ENCODE data around the gene ZNF571. TPM values are rescaled to one million over a fixed set of nuclear protein-coding genes. Genes with fewer than 3 reads are reported as not detected.

Gene ZNF571
- total and polyA plus RNA-seq, 10 of the 15 experiments (the other 5 are each of a cell fraction or from before 2014, with no cell fraction given), result 0.27 to 1.5 (median 0.45) TPM

DNA sequence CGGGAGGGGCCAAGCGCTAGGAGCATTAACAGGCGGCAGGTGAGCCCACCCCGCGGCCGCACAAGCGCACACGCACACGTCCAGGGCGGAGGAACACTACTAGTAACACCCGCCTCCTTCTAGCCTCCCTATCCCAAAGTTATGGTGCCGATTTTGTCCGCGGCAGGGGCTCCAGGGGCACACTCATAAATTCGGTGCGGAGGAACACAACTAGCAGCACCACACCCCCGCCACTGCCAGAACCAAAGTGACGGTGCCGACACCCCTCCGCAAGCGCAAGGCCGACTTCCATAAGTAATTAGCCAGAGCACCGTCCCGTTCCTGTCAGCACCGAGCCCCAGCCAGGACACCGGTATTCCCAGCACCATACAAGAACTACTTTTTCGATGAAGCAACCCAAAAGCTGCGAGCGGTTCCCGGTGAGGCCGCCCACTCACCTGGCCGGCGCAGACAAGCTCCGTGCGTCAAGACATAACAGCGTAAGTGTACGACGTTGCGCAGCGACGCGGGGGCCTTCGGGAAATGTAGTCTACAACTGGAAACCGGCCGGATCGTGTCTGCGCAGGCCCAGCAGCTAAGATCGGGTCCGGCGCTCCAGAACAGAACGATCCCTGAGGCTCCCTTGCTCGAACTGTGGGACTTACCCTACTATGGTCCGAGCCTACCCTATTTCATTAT, at the start of gene ZNF571, which contains the start of gene ZNF540 (continued):
- no peak for TF ChIP-seq MXI1 (IDR thresholded peaks at IDR 0.05; ENCODE audit: low read depth, low read length)
- TF ChIP-seq, protein P1, sequence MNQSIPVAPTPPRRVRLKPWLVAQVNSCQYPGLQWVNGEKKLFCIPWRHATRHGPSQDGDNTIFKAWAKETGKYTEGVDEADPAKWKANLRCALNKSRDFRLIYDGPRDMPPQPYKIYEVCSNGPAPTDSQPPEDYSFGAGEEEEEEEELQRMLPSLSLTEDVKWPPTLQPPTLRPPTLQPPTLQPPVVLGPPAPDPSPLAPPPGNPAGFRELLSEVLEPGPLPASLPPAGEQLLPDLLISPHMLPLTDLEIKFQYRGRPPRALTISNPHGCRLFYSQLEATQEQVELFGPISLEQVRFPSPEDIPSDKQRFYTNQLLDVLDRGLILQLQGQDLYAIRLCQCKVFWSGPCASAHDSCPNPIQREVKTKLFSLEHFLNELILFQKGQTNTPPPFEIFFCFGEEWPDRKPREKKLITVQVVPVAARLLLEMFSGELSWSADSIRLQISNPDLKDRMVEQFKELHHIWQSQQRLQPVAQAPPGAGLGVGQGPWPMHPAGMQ (IDR thresholded peaks at IDR 0.05; ENCODE audit: borderline replicate concordance), result no peak
- no peak for TF ChIP-seq PAX5 (IDR thresholded peaks at IDR 0.05; ENCODE audit: borderline replicate concordance, low read depth, low read length)
- no peak; the same call in 1 of the 2 replicates for TF ChIP-seq RFX5 (IDR thresholded peaks at IDR 0.05; ENCODE audit: low read depth, low read length)
- no peak for TF ChIP-seq FOS (IDR thresholded peaks at IDR 0.05; ENCODE audit: borderline replicate concordance, extremely low read depth, insufficient read length)
- TF ChIP-seq HDAC2 (IDR thresholded peaks at IDR 0.05), result no peak
- TF ChIP-seq MYC (IDR thresholded peaks at IDR 0.05; ENCODE audit: insufficient read depth, insufficient read length, insufficient replicate concordance, low read length, severe bottlenecking), result peak; percentile 78
- peak; percentile 47; the same call in 1 of the 2 replicates for TF ChIP-seq POLR2A (IDR thresholded peaks at IDR 0.05; ENCODE audit: low read depth, low read length)
- TF ChIP-seq NFIC (IDR thresholded peaks at IDR 0.05; ENCODE audit: low read depth, low read length), result no peak
- TF ChIP-seq ZNF24 (IDR thresholded peaks at IDR 0.05), result no peak
- peak; percentile 94 for TF ChIP-seq CREB1 (IDR thresholded peaks at IDR 0.05; ENCODE audit: low read depth)
- peak; percentile 58 for TF ChIP-seq NR2C1 (IDR thresholded peaks at IDR 0.05)
- TF ChIP-seq YBX1 (IDR thresholded peaks at IDR 0.05), result no peak
- TF ChIP-seq, protein P2, sequence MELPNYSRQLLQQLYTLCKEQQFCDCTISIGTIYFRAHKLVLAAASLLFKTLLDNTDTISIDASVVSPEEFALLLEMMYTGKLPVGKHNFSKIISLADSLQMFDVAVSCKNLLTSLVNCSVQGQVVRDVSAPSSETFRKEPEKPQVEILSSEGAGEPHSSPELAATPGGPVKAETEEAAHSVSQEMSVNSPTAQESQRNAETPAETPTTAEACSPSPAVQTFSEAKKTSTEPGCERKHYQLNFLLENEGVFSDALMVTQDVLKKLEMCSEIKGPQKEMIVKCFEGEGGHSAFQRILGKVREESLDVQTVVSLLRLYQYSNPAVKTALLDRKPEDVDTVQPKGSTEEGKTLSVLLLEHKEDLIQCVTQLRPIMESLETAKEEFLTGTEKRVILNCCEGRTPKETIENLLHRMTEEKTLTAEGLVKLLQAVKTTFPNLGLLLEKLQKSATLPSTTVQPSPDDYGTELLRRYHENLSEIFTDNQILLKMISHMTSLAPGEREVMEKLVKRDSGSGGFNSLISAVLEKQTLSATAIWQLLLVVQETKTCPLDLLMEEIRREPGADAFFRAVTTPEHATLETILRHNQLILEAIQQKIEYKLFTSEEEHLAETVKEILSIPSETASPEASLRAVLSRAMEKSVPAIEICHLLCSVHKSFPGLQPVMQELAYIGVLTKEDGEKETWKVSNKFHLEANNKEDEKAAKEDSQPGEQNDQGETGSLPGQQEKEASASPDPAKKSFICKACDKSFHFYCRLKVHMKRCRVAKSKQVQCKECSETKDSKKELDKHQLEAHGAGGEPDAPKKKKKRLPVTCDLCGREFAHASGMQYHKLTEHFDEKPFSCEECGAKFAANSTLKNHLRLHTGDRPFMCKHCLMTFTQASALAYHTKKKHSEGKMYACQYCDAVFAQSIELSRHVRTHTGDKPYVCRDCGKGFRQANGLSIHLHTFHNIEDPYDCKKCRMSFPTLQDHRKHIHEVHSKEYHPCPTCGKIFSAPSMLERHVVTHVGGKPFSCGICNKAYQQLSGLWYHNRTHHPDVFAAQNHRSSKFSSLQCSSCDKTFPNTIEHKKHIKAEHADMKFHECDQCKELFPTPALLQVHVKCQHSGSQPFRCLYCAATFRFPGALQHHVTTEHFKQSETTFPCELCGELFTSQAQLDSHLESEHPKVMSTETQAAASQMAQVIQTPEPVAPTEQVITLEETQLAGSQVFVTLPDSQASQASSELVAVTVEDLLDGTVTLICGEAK (IDR thresholded peaks at IDR 0.05; ENCODE audit: borderline replicate concordance), result peak; percentile 52
- no peak for TF ChIP-seq ZSCAN29 (IDR thresholded peaks at IDR 0.05)
- TF ChIP-seq SRF (IDR thresholded peaks at IDR 0.05; ENCODE audit: low read depth in 2 of 2, low read length in 2 of 2), result no peak
- TF ChIP-seq, protein P3, sequence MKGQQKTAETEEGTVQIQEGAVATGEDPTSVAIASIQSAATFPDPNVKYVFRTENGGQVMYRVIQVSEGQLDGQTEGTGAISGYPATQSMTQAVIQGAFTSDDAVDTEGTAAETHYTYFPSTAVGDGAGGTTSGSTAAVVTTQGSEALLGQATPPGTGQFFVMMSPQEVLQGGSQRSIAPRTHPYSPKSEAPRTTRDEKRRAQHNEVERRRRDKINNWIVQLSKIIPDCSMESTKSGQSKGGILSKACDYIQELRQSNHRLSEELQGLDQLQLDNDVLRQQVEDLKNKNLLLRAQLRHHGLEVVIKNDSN (IDR thresholded peaks at IDR 0.05; ENCODE audit: borderline replicate concordance, extremely low read length, insufficient read depth, low read depth, low read length), result no peak
- peak; percentile 80 for TF ChIP-seq GATAD2B (conservative IDR thresholded peaks at IDR 0.05; ENCODE audit: low read depth)
- TF ChIP-seq, protein P4, sequence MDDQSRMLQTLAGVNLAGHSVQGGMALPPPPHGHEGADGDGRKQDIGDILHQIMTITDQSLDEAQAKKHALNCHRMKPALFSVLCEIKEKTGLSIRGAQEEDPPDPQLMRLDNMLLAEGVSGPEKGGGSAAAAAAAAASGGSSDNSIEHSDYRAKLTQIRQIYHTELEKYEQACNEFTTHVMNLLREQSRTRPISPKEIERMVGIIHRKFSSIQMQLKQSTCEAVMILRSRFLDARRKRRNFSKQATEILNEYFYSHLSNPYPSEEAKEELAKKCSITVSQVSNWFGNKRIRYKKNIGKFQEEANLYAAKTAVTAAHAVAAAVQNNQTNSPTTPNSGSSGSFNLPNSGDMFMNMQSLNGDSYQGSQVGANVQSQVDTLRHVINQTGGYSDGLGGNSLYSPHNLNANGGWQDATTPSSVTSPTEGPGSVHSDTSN (IDR thresholded peaks at IDR 0.05; ENCODE audit: insufficient replicate concordance, low read depth, low read length), result no peak
- peak; percentile 69 for TF ChIP-seq KLF5 (IDR thresholded peaks at IDR 0.05; ENCODE audit: partially characterized antibody)
- no peak for TF ChIP-seq RAD21 (IDR thresholded peaks at IDR 0.05; ENCODE audit: insufficient read depth, low read depth, low read length)
- TF ChIP-seq JUND (IDR thresholded peaks at IDR 0.05; ENCODE audit: low read depth, low read length), result 0 out of 2 replicates have a peak, but pooled peaks have one; percentile 4
- TF ChIP-seq RUNX3 (IDR thresholded peaks at IDR 0.05; ENCODE audit: low read length), result no peak; the same call in 1 of the 2 replicates
- TF ChIP-seq SMAD5 (IDR thresholded peaks at IDR 0.05; ENCODE audit: low read depth), result no peak
- TF ChIP-seq MYB (IDR thresholded peaks at IDR 0.05; ENCODE audit: borderline replicate concordance, low read depth, low read length), result no peak

All from GM12878 (cell line).